ENCODE results near the gene RTP3. TPM values are rescaled to one million over a fixed set of nuclear protein-coding genes. Genes with fewer than 3 reads are reported as not detected.
A peak's percentile ranks its signal among the peaks of the same experiment; 100 is the strongest.

The RTP3 gene
- total and polyA plus RNA-seq, 12 donors: not detected

DNA sequence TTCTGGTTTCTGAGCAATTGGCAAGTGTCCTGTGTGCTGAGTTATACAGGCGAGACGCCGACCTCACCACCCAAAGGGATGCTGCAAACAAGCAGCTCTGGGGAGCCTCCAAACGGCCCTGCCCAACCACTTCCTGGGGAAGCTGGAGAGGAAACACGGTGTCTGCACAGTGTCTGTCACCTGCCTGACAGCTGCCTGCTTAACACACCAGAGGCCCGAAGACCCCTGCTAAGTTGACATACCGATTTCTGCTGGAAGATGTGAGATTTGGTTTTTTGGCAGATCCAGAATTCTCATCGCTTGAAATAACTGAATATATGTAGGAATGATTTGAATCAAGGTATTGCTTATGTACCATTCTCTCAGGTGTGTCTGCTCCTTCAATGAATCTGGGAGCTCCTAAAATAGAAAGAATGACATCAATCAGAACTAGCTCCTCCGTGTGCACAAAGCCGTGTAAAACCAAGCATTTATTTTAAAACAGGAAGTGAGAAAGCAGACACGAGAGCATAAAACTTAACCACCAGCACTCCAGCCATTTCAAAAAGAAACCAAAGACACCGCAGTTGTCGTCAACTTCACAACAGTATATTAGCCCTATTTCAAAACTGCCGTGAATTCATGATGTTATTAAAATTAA, 41.1 kb downstream of the RTP3 start:
- Histone ChIP-seq H3K27ac (peak overlapping the region in 2 of 5 donors; percentile 28 to 70), H3K4me3 (peak overlapping the region in 1 of 4 donors; percentile 18), H3K36me3 (replicated peaks in 1 of 2) (no peaks in the 10 kb centered on the region), H3K9me3 (replicated peaks in 1 of 3) (no peaks in the 10 kb centered on the region), H3K27me3 (no peaks in the 10 kb centered on the region), H3K4me1 (replicated peaks in 1 of 2) (no peaks in the 10 kb centered on the region)
- intact Hi-C loops (cut with DNase I): no loop called here
- TF ChIP-seq POLR2A (IDR thresholded peaks at IDR 0.05): no peak
- TF ChIP-seq, protein P1, sequence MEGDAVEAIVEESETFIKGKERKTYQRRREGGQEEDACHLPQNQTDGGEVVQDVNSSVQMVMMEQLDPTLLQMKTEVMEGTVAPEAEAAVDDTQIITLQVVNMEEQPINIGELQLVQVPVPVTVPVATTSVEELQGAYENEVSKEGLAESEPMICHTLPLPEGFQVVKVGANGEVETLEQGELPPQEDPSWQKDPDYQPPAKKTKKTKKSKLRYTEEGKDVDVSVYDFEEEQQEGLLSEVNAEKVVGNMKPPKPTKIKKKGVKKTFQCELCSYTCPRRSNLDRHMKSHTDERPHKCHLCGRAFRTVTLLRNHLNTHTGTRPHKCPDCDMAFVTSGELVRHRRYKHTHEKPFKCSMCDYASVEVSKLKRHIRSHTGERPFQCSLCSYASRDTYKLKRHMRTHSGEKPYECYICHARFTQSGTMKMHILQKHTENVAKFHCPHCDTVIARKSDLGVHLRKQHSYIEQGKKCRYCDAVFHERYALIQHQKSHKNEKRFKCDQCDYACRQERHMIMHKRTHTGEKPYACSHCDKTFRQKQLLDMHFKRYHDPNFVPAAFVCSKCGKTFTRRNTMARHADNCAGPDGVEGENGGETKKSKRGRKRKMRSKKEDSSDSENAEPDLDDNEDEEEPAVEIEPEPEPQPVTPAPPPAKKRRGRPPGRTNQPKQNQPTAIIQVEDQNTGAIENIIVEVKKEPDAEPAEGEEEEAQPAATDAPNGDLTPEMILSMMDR (IDR thresholded peaks at IDR 0.05): no peak
- 48 to 54% (median 50%) methylated on average over 14 of the region's 14 CpGs for WGBS, 4 donors
- DNase-seq: peak; percentile 40 to 66 (median 46)

DNA sequence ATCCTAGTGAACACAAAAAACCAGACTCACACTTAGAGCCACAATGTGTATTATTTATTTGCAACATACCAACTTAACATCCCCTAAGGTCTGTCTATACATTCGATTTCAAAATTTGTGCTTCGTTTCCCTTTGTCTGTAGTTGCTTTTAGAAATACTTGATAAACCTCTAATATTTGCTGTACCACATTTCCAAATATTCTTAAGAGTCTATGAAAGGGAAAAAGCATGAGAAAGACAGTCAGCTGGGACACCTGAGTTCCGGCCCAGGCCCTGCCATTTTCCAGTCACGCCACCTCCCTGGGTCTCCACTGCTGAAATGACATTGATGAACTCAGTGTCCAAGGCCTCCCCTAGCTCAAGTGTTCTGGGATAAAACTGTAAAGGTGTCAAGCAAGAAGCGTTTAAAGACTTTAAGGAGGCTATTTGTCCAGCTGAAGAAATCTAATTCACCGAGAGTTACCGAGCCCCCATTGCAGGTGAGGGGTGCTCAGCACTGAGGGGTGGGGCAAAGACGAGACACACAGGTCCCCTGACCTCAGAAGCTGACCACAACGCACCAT, 41.7 kb downstream of the RTP3 start:
- 80 to 91% (median 87%) methylated on average over 9 of the region's 9 CpGs for WGBS, 4 donors
- Histone ChIP-seq H3K4me3 (peak overlapping the region in 1 of 4 donors; percentile 18), H3K4me1 (replicated peaks in 1 of 2) (no peaks in the 10 kb centered on the region), H3K9me3 (replicated peaks in 1 of 3) (no peaks in the 10 kb centered on the region), H3K27ac (peak overlapping the region in 2 of 5 donors; percentile 28 to 70), H3K27me3 (no peaks in the 10 kb centered on the region), H3K36me3 (replicated peaks in 1 of 2) (no peaks in the 10 kb centered on the region)
- TF ChIP-seq, protein P1 (IDR thresholded peaks at IDR 0.05): no peak
- TF ChIP-seq POLR2A (IDR thresholded peaks at IDR 0.05): no peak
- intact Hi-C loops (cut with DNase I): no loop called here
- no peak for DNase-seq

DNA sequence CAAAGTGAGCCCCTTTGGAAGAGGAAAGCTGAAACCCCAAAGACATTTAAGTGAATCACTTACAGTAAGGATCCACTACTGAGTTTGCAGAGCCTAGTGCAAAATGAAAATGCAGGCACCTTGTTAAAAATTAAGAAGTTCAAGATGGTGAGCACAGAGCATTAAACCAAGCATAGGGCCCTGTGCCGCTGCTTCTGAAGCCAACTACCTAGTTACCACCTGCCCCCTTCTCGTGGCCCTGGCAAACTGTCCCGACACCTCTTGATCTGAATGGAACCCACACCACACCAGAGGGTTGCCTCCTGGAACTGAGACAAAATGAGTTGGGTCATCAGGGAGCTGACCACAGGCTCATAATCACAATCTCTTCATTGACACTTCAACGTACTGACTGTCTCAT, 42.8 kb downstream of the RTP3 start:
- Histone ChIP-seq H3K4me1 (replicated peaks in 1 of 2) (no peaks in the 10 kb centered on the region), H3K9me3 (replicated peaks in 1 of 3) (no peaks in the 10 kb centered on the region), H3K27me3 (no peaks in the 10 kb centered on the region), H3K27ac (no peak overlapping the region), H3K4me3 (no peak overlapping the region), H3K36me3 (replicated peaks in 1 of 2) (no peaks in the 10 kb centered on the region)
- DNase-seq: no peak
- 92 to 96% (median 94%) methylated on average over 4 of the region's 4 CpGs for WGBS, 4 donors
- TF ChIP-seq, protein P1 (IDR thresholded peaks at IDR 0.05): no peak
- no peak for TF ChIP-seq POLR2A (IDR thresholded peaks at IDR 0.05)
- intact Hi-C loops (cut with DNase I): no loop called here

DNA sequence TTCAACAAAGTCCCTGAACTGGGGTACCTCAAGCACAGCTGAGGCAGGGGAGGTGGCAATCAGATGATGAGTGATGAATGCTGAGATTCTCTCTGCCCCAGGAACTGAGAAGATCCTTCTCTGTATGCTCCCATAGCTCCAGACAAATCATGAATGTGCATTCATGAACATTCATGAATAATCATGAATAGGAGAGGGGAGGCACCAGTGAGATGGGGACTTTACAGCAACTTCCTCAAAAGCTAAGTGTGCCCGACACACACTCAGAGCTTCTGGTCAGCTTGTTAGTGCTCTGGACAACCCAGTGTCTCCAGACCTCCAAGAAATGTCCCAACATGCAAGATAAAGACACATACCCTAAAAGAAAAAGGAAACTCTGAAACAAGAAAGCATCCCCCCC, 44.1 kb downstream of the RTP3 start:
- intact Hi-C loops (cut with DNase I): no loop called here
- no peak for DNase-seq
- H3K36me3 ChIP-seq (replicated peaks in 1 of 2): no peaks in the 10 kb centered on the region
- no peak for TF ChIP-seq POLR2A (IDR thresholded peaks at IDR 0.05)
- TF ChIP-seq, protein P1 (IDR thresholded peaks at IDR 0.05): no peak
- WGBS, 4 donors: 73 to 75% (median 74%) methylated on average over 1 of the region's 1 CpG
- H3K27me3 ChIP-seq: no peaks in the 10 kb centered on the region
- no peaks in the 10 kb centered on the region for H3K4me1 ChIP-seq (replicated peaks in 1 of 2)
- H3K27ac ChIP-seq: no peak overlapping the region
- H3K4me3 ChIP-seq: no peak overlapping the region
- H3K9me3 ChIP-seq (replicated peaks in 1 of 3): no peaks in the 10 kb centered on the region

Data from adrenal gland (tissue), 12 donors.